Mucosa of rectum (tissue), 2 donors: ENCODE results near the gene OR52A5.

Experiments used
- H3K27ac ChIP-seq, 2 donors: one replicate each; pipeline ENCODE4 v1.7.0; 2013; ENCODE audit warnings: inconsistent platforms in 2 of 2, low read depth in 2 of 2, low read length in 2 of 2
- H3K27me3 ChIP-seq, 2 donors: one replicate each; pipeline ENCODE4 v1.7.0; 2013; ENCODE audit warnings: low read length in 2 of 2; ENCODE audit not compliant: control insufficient read depth in 2 of 2, insufficient read depth in 2 of 2
- H3K36me3 ChIP-seq, 2 donors: one replicate each; pipeline ENCODE4 v1.7.0; 2013; ENCODE audit warnings: low read length in 2 of 2; ENCODE audit not compliant: control insufficient read depth in 2 of 2, insufficient read depth in 2 of 2
- H3K4me1 ChIP-seq, 2 donors: one replicate each; pipeline ENCODE4 v1.7.0; 2013; ENCODE audit warnings: low read length in 2 of 2, mild to moderate bottlenecking in 1 of 2; ENCODE audit not compliant: control insufficient read depth in 2 of 2, insufficient read depth in 2 of 2
- H3K4me3 ChIP-seq, 2 donors: one replicate each; pipeline ENCODE4 v1.7.0; 2013; ENCODE audit warnings: low read length in 2 of 2
- H3K9ac ChIP-seq, 2 donors: one replicate each; pipeline ENCODE4 v1.7.0; 2013; ENCODE audit warnings: low read length in 2 of 2, low read depth in 1 of 2, mild to moderate bottlenecking in 1 of 2
- H3K9me3 ChIP-seq, 2 donors: one replicate each; pipeline ENCODE4 v1.7.0; 2013; ENCODE audit warnings: low read length in 2 of 2; ENCODE audit not compliant: control insufficient read depth in 2 of 2
- donor health status: healthy.
- donor health status: Normal muscosa, but diverticular disease.

The OR52A5 gene

GRCh38 chr11:5081405-5081804 is 56.8 kb downstream of the OR52A5 start:
- Histone ChIP-seq H3K27ac (no peak overlapping the region), H3K9me3 (no peaks in the 10 kb centered on the region), H3K36me3 (no peaks in the 10 kb centered on the region), H3K9ac (no peak overlapping the region), H3K27me3 (no peaks in the 10 kb centered on the region), H3K4me1 (no peaks in the 10 kb centered on the region), H3K4me3 (no peak overlapping the region)
